COLO668 (cell line): ENCODE data around the gene SLC25A3.
A peak's percentile ranks its signal among the peaks of the same experiment; 100 is the strongest.
"Not testable (repeated sequence)": the region's sequence is repeated elsewhere in the genome, so short reads cannot be mapped to it uniquely, and the experiment has no call there.

Source experiments
- DNase-seq: peaks from one replicate; lab custom pipeline; 2025; ENCODE audit not compliant: unreplicated experiment; lab: John Stamatoyannopoulos, UW

SLC25A3 gene

GRCh38 chr12:98594050-98594835 is 757 bp downstream of the SLC25A3 start:
- peak; percentile 52 for DNase-seq

DNA sequence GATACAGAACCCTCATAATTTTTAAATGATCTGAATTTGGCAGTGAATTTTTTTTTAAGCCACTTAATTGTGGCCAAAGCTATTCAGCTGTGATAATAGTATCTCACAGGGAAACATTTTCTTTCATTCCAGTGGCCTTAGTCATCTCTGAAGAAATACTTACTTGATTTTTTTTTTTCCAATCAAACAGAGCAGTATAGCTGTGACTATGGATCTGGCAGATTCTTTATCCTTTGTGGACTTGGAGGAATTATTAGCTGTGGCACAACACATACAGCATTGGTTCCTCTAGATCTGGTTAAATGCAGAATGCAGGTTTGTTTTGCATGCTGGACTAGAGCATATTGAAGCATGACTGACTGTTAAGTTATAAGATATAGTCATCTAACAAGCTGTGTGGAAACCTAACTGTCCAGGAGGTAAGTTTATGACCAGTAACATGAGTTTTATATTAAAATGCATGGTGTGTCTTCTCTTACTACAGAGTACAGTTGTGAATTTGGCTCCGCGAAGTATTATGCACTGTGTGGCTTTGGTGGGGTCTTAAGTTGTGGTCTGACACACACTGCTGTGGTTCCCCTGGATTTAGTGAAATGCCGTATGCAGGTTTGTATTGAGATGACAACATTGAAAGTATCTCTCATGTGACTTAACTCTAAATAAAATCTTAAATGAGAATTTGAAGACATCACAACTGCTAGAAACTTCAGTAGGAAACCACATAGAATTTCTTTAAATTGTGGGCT is 1.9 kb downstream of the SLC25A3 start:
- no peak for DNase-seq

- not testable (repeated sequence) for DNase-seq
Observed at GRCh38 chr12:98597313-98597712, 3.8 kb downstream of the SLC25A3 start.

- DNase-seq: no peak
Observed at GRCh38 chr12:98601924-98602323, 8.4 kb downstream of the SLC25A3 start.

- DNase-seq: no peak
Observed at GRCh38 chr12:98606359-98606988, 13.0 kb downstream of the SLC25A3 start.

GRCh38 chr12:98610596-98610995 is 17.1 kb downstream of the SLC25A3 start:
- DNase-seq: no peak

DNA sequence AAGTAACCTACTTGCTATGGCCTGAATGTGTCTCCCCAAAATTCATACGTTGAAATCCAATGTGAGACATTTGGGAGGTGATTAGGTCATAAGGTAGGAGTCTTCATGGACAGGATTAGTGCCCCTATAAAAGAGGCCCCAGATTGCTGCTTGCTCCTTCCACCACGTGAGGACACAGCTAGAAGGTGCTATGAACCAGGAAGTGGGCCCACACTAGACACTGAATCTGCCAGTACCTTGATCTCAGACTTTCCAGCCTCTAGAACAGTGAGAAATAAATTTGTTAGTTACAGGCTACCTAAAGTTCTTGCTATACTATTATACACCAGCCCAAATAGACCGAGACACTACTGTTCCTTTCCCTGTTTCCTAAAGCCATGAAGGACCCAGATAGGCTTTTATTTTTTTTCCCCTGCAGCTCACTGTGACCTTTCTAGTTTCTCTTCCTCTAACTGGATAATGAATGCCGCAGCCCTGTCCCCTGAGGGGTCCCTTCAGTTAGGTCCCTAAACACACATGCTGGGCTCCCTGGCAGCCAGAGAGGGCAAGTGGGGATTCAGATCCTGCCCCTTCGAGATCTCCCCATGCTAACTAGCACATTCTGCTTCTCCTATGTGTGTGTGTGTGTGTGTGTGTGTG is 19.3 kb downstream of the SLC25A3 start:
- no peak for DNase-seq

GRCh38 chr12:98618952-98619351 is 25.5 kb downstream of the SLC25A3 start:
- no peak for DNase-seq

DNA sequence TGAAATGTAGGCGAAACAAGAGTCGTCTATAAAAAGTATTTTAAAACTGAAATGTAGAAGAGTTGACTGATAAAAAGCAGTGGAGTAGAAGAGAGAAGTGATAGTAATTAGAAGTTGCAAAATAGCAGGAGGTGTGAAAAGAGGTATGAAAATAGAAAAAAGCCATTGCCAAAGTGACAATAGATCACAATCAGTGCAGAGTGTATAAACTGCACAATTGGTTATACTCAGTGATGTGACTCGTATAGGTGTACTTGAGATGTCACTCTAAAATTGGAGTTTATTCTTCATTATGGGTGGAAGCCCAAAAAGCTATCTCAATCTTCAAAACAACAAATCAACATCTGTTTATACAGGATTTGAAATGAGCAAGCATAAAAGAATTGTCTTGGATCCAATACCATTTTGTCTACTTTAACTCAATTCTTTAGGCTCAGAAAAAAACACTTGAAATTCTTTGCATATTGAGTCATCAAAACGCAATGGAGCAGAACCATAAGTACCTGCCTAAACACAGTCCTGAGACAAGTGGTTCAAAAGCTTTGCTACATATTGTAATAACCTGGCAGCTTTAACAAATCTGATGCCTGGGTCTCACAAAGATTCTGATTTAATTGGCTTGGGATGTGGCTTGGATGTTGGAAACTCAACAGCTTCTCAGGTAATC is 42.3 kb downstream of the SLC25A3 start:
- no peak for DNase-seq

DNA sequence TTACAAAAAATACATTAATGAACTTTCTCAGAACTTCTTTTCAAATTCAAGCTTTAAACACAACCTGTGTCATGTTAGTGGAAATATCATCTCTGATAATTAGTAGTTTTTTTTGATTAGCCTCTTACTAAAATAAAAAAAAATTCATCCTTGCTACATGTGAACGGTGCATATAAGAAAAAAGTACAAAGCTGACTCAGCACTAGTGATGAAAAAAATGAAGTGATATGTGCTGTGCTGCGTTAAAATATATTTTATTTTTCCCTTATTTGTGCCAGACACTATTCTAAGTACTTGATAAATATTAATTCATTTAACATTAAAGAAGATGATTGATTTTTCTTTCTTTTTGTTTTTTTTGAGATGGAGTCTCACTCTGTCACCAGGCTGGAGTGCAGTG is 43.6 kb downstream of the SLC25A3 start:
- DNase-seq: no peak

- DNase-seq: no peak
Observed at GRCh38 chr12:98638009-98638408, 44.5 kb downstream of the SLC25A3 start.

DNA sequence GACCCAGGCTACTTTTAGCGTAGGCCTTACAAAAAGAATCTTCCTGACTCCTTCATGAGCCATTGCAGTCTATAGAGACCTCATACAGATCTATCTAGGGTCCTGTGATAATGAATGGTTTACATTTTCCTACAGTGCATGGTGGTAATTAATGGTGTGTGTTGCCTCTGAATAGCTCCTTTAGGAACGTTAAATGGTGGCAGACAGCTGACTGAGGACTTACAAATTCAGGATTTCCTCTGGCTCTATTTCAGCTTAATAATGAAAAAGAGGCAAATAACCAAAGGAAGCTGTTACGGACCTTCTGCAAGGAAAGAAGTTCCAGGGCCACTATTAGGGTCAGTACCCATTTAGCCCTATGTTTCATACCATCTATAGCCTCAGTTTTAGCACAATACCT is 46.0 kb downstream of the SLC25A3 start:
- DNase-seq: no peak

GRCh38 chr12:98642801-98643200 is 49.3 kb downstream of the SLC25A3 start:
- DNase-seq: not testable (repeated sequence)

DNA sequence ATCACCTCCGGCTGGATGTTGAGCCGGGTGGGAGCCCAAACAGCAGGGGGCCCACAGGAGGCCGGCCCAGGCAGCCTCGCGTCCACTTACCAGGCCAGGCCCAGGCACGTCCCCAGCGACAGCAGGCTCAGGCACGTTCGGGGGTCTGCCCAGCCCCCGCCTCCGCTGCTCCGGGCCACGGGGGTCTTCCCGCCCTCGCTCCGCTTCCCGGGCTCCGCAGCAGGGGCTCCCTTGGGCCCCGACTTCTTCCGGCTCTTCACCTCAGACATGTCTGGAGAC is 50.9 kb downstream of the SLC25A3 start:
- DNase-seq: peak; percentile 63

DNA sequence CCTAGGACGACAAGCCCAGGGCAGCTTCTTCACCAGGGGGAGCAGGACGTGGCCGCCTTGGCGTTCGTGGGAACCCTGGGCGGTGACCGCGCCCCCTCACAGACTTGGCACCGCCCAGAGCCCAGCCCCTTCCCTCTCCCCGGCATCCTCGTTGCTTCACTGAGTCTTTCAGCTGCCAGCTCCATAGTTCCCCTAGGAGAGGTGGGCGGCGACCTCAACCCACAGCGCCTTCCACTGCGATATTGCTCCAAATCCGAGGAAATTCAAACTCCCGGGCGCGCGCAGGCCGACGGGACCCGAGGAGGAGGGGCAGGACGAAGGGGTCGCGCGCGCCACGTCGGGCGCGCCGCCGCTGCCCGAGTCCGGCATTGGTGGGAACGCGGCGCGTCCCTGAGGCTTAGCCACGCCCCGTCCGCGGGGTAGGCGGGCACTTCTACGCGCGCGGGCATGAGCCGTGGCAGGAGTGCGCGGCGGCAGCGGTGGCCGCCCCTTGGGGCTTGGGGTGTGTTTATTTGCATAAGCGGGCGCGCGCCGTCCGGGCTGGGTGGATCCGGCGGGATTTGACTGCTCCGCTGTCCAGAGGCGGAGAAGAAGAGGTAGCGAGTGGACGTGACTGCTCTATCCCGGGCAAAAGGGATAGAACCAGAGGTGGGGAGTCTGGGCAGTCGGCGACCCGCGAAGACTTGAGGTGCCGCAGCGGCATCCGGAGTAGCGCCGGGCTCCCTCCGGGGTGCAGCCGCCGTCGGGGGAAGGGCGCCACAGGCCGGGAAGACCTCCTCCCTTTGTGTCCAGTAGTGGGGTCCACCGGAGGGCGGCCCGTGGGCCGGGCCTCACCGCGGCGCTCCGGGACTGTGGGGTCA is 51.5 kb downstream of the SLC25A3 start, which contains the start of the genes APAF1 and IKBIP:
Gene APAF1 (plus strand): TSS at position 579 of the 860 bp plus-strand sequence. CDS start 3,070 bp downstream, outside the sequence.
Gene IKBIP (minus strand): TSS at position 77 of the 860 bp plus-strand sequence. CDS start 87 bp downstream, outside the sequence.
- peak; percentile 99 for DNase-seq

GRCh38 chr12:98645572-98646067 is 52.1 kb downstream of the SLC25A3 start:
- peak; percentile 45 for DNase-seq

GRCh38 chr12:98646294-98647090 is 53.0 kb downstream of the SLC25A3 start:
- DNase-seq: no peak

- no peak for DNase-seq
Observed at GRCh38 chr12:98651328-98651727, 57.8 kb downstream of the SLC25A3 start.
